DMS53 (cell line): ENCODE measurements around the gene OPA3.
"Not testable (repeated sequence)": the region's sequence is repeated elsewhere in the genome, so short reads cannot be mapped to it uniquely, and the experiment has no call there.

Source experiments
- DNase-seq: peaks from one replicate; lab custom pipeline; 2025; lab: John Stamatoyannopoulos, UW

Gene OPA3

GRCh38 chr19:45584332-45585157, at the start of gene OPA3:
OPA3 (minus strand) TSS chr19:45584802; CDS start chr19:45584764, 38 bp downstream.
- DNase-seq, result peak; percentile 99

- DNase-seq, result peak; percentile 85
Observed at GRCh38 chr19:45632468-45633196, 48.0 kb upstream of the OPA3 start.

GRCh38 chr19:45630463-45630862, 45.9 kb upstream of the OPA3 start:
- DNase-seq, result no peak

- no peak for DNase-seq
Observed at GRCh38 chr19:45629704-45630103, 45.1 kb upstream of the OPA3 start.

GRCh38 chr19:45628219-45628618, 43.6 kb upstream of the OPA3 start:
- DNase-seq, result not testable (repeated sequence)

GRCh38 chr19:45623984-45624383, 39.4 kb upstream of the OPA3 start:
- DNase-seq, result no peak

GRCh38 chr19:45621976-45622503, 37.4 kb upstream of the OPA3 start:
- DNase-seq, result no peak

GRCh38 chr19:45621389-45621788, 36.8 kb upstream of the OPA3 start:
- DNase-seq, result no peak

GRCh38 chr19:45616704-45617017, 32.1 kb upstream of the OPA3 start:
- DNase-seq, result no peak

GRCh38 chr19:45615795-45616703, 31.4 kb upstream of the OPA3 start:
- peak; percentile 73 for DNase-seq

GRCh38 chr19:45615056-45615455, 30.5 kb upstream of the OPA3 start:
- not testable (repeated sequence) for DNase-seq

GRCh38 chr19:45613926-45614725, 29.5 kb upstream of the OPA3 start:
- peak; percentile 80 for DNase-seq

GRCh38 chr19:45608948-45609347, 24.3 kb upstream of the OPA3 start:
- DNase-seq, result no peak

- DNase-seq, result peak; percentile 78
Observed at GRCh38 chr19:45607071-45608029, 22.7 kb upstream of the OPA3 start.

- DNase-seq, result peak; percentile 18
Observed at GRCh38 chr19:45601524-45602374, 17.1 kb upstream of the OPA3 start, which contains the start of gene GPR4. GPR4 (minus strand) TSS chr19:45602212; CDS start chr19:45591866, 10,346 bp downstream.

GRCh38 chr19:45601115-45601514, 16.5 kb upstream of the OPA3 start:
- DNase-seq, result no peak

- DNase-seq, result no peak
Observed at GRCh38 chr19:45600340-45600885, 15.8 kb upstream of the OPA3 start.

- DNase-seq, result no peak
Observed at GRCh38 chr19:45599286-45599685, 14.7 kb upstream of the OPA3 start.
